HG03460 (cell line): Measurements from ENCODE around the gene SSH3.
"Not testable (repeated sequence)": the region's sequence is repeated elsewhere in the genome, so short reads cannot be mapped to it uniquely, and the experiment has no call there.

Source experiments
- ATAC-seq: cut with Tn5 transposase; IDR thresholded peaks from one replicate; pipeline ENCODE4 v1.9.1; 2021; ENCODE audit not compliant: unreplicated experiment

The SSH3 gene

GRCh38 chr11:67303132-67303834 is at the start of gene SSH3:
Gene SSH3, plus strand, starts transcription at chr11:67303530. Its CDS starts 96 bp downstream, at chr11:67303626.
- no peak for ATAC-seq

- ATAC-seq = no peak
Observed at GRCh38 chr11:67253872-67254624, 49.3 kb upstream of the SSH3 start.

GRCh38 chr11:67254798-67255197 is 48.5 kb upstream of the SSH3 start:
- no peak for ATAC-seq

- no peak for ATAC-seq
Observed at GRCh38 chr11:67255353-67255752, 48.0 kb upstream of the SSH3 start.

- ATAC-seq = no peak
Observed at GRCh38 chr11:67255864-67256263, 47.5 kb upstream of the SSH3 start.

- ATAC-seq = no peak
Observed at GRCh38 chr11:67256477-67257135, 46.7 kb upstream of the SSH3 start.

GRCh38 chr11:67260406-67260805 is 42.9 kb upstream of the SSH3 start:
- ATAC-seq = no peak

- ATAC-seq = not testable (repeated sequence)
Observed at GRCh38 chr11:67260885-67261639, 42.3 kb upstream of the SSH3 start.

- ATAC-seq = no peak
Observed at GRCh38 chr11:67261640-67261945, 41.7 kb upstream of the SSH3 start.

- ATAC-seq = no peak
Observed at GRCh38 chr11:67261946-67262681, 41.2 kb upstream of the SSH3 start.

- no peak for ATAC-seq
Observed at GRCh38 chr11:67262731-67263675, 40.3 kb upstream of the SSH3 start.

- no peak for ATAC-seq
Observed at GRCh38 chr11:67264260-67264659, 39.1 kb upstream of the SSH3 start.

GRCh38 chr11:67264877-67265632 is 38.3 kb upstream of the SSH3 start:
- ATAC-seq = no peak

- no peak for ATAC-seq
Observed at GRCh38 chr11:67265633-67266448, 37.5 kb upstream of the SSH3 start.

- ATAC-seq = no peak
Observed at GRCh38 chr11:67266449-67267187, 36.7 kb upstream of the SSH3 start, which contains the start of gene GRK2. Gene GRK2, plus strand, starts transcription at chr11:67266473. Its CDS starts 227 bp downstream, at chr11:67266700.

- ATAC-seq = no peak
Observed at GRCh38 chr11:67267188-67268080, 35.9 kb upstream of the SSH3 start.
